Measurements from ENCODE around the gene F2R. TPM values are rescaled to one million over a fixed set of nuclear protein-coding genes. Genes with fewer than 3 reads are reported as not detected.

The F2R gene
- polyA plus RNA-seq, 4 donors, result 0.45 to 37.1 (median 6.1) TPM

DNA sequence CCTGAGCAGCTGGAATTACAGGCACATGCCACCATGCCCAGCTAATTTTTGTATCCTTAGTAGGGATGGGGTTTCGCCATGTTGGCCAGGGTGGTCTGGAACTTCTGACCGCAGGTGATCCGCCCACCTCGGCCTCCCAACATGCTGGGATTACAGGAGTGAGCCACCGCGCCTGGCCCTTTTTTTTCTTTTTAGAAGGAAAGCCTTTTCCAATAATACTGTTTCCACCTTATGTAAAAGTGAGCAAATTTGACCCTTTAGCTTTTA is 23.7 kb upstream of the F2R start:
- H3K4me1 ChIP-seq (ENCODE audit: control insufficient read depth in 3 of 3, insufficient read depth in 2 of 3, low read depth in 1 of 3, low read length in 2 of 3), result peaks cover 0 to 35% (median 0%) of the 10 kb centered on the region in 3 donors
- no peaks in the 10 kb centered on the region for H3K9me3 ChIP-seq (ENCODE audit: control insufficient read depth in 2 of 2, insufficient read depth in 1 of 2, low read depth in 1 of 2, low read length in 1 of 2)
- no peak for FAIRE-seq
- peaks cover 0 to 10% (median 5%) of the 10 kb centered on the region in 3 donors for H3K36me3 ChIP-seq (ENCODE audit: control insufficient read depth in 3 of 3, insufficient read depth in 2 of 3, low read depth in 1 of 3, low read length in 3 of 3)
- peak overlapping the region in 2 of 3 donors; percentile 48 to 73 for H3K27ac ChIP-seq (ENCODE audit: low read depth in 1 of 3, low read length in 2 of 3)
- no peak overlapping the region for H3K4me3 ChIP-seq (ENCODE audit: low read depth in 1 of 3, low read length in 3 of 3)
- DNase-seq, result no peak
- H3K27me3 ChIP-seq (ENCODE audit: control insufficient read depth in 3 of 3, insufficient read depth in 3 of 3, low read length in 3 of 3), result no peaks in the 10 kb centered on the region
- 95 to 96% (median 95%) methylated on average over 6 of the region's 6 CpGs for WGBS, 3 donors

DNA sequence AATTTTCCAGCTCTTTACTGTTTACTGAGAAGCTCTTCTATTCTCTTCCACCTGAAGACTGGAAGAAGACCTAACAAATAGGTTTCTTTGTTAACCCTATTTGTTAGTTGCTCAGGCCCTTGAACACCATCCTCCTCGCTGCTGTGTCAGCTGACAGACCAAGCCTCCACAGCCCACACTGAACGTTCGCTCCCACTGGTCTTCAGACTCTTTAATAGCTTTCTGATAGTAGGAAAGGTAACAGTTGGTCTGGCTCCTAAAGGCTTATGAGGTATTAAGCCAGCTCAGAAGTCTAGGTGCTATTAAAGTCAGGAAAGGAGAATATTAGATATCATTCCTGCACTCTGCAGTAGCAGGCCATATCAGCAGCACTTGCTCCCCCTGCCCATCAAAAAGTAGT is 23.3 kb upstream of the F2R start:
- peaks cover 0 to 35% (median 0%) of the 10 kb centered on the region in 3 donors for H3K4me1 ChIP-seq (ENCODE audit: control insufficient read depth in 3 of 3, insufficient read depth in 2 of 3, low read depth in 1 of 3, low read length in 2 of 3)
- H3K27me3 ChIP-seq (ENCODE audit: control insufficient read depth in 3 of 3, insufficient read depth in 3 of 3, low read length in 3 of 3), result no peaks in the 10 kb centered on the region
- FAIRE-seq (no peak), DNase-seq (no peak)
- WGBS, 3 donors, result 92 to 95% (median 93%) methylated on average over 3 of the region's 3 CpGs
- peaks cover 0 to 8% (median 5%) of the 10 kb centered on the region in 3 donors for H3K36me3 ChIP-seq (ENCODE audit: control insufficient read depth in 3 of 3, insufficient read depth in 2 of 3, low read depth in 1 of 3, low read length in 3 of 3)
- H3K9me3 ChIP-seq (ENCODE audit: control insufficient read depth in 2 of 2, insufficient read depth in 1 of 2, low read depth in 1 of 2, low read length in 1 of 2), result no peaks in the 10 kb centered on the region
- H3K27ac ChIP-seq (ENCODE audit: low read depth in 1 of 3, low read length in 2 of 3), result peak overlapping the region in 2 of 3 donors; percentile 4 to 73
- no peak overlapping the region for H3K4me3 ChIP-seq (ENCODE audit: low read depth in 1 of 3, low read length in 3 of 3)

DNA sequence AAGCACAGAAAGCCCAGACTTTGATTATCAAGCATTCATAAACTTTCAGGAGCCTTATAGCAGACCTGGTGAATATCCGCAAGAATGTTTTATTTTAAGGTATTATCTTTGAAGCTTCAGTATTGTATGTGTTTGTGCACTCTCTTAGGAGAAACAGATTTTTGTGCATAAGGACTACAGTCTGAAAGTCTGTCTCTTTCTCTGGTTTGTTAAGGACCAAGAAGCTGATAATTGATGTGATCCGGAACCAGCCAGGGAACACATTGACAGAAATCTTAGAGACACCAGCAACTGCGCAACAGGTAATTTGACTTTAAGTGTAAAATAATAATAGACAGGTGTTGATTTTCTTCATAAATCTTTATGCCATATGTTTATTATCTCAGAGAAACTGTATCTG is 22.8 kb upstream of the F2R start:
- H3K27me3 ChIP-seq (ENCODE audit: control insufficient read depth in 3 of 3, insufficient read depth in 3 of 3, low read length in 3 of 3), result no peaks in the 10 kb centered on the region
- H3K4me1 ChIP-seq (ENCODE audit: control insufficient read depth in 3 of 3, insufficient read depth in 2 of 3, low read depth in 1 of 3, low read length in 2 of 3), result peaks cover 0 to 35% (median 0%) of the 10 kb centered on the region in 3 donors
- peaks cover 0 to 8% (median 5%) of the 10 kb centered on the region in 3 donors for H3K36me3 ChIP-seq (ENCODE audit: control insufficient read depth in 3 of 3, insufficient read depth in 2 of 3, low read depth in 1 of 3, low read length in 3 of 3)
- DNase-seq (no peak), FAIRE-seq (no peak)
- H3K9me3 ChIP-seq (ENCODE audit: control insufficient read depth in 2 of 2, insufficient read depth in 1 of 2, low read depth in 1 of 2, low read length in 1 of 2), result no peaks in the 10 kb centered on the region
- no peak overlapping the region for H3K4me3 ChIP-seq (ENCODE audit: low read depth in 1 of 3, low read length in 3 of 3)
- no peak overlapping the region for H3K27ac ChIP-seq (ENCODE audit: low read depth in 1 of 3, low read length in 2 of 3)
- WGBS, 3 donors, result 83 to 99% (median 94%) methylated on average over 3 of the region's 3 CpGs

DNA sequence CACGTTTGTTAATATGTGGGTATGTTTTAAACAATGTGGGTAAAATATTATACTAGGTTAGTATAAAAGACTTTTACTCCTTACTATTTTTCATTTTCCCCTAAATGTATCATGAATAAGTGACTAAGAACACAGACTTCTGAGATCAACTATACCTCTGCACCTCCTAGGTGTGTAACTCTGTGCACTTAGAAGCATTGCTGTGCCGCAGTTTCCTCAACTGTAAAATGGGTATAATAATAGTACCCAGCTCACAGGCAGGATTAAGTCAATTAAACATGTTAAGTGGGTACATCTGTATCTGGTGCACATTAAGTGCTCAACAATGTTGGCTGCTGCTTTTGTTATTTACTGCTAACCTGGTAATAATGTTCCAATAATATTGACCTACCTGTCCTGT is 21.6 kb upstream of the F2R start:
- Histone ChIP-seq H3K27me3 (ENCODE audit: control insufficient read depth in 3 of 3, insufficient read depth in 3 of 3, low read length in 3 of 3) (no peaks in the 10 kb centered on the region), H3K4me3 (ENCODE audit: low read depth in 1 of 3, low read length in 3 of 3) (no peak overlapping the region), H3K36me3 (ENCODE audit: control insufficient read depth in 3 of 3, insufficient read depth in 2 of 3, low read depth in 1 of 3, low read length in 3 of 3) (peaks cover 0 to 8% (median 5%) of the 10 kb centered on the region in 3 donors), H3K27ac (ENCODE audit: low read depth in 1 of 3, low read length in 2 of 3) (no peak overlapping the region), H3K9me3 (ENCODE audit: control insufficient read depth in 2 of 2, insufficient read depth in 1 of 2, low read depth in 1 of 2, low read length in 1 of 2) (no peaks in the 10 kb centered on the region), H3K4me1 (ENCODE audit: control insufficient read depth in 3 of 3, insufficient read depth in 2 of 3, low read depth in 1 of 3, low read length in 2 of 3) (peaks cover 0 to 30% (median 0%) of the 10 kb centered on the region in 3 donors)
- FAIRE-seq (no peak), DNase-seq (no peak)
- 50 to 71% (median 51%) methylated on average over 2 of the region's 2 CpGs for WGBS, 3 donors

DNA sequence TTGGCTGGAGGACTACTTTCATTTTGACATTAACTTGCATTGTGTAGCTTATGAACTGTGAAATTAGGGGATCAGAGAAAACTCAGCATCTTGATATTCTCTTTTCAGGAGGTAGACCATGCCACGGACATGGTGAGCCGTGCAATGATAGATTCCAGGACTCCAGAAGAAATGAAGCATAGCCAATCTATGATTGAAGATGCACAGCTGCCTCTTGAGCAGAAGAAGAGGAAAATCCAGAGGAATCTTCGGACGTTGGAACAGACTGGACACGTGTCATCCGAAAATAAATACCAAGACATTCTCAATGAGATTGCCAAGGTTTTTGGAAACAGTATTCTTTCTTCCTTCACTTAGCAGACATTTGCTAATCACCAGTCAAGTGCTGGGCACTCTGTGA is 20.6 kb upstream of the F2R start:
- no peaks in the 10 kb centered on the region for H3K9me3 ChIP-seq (ENCODE audit: control insufficient read depth in 2 of 2, insufficient read depth in 1 of 2, low read depth in 1 of 2, low read length in 1 of 2)
- FAIRE-seq, result no peak
- H3K27ac ChIP-seq (ENCODE audit: low read depth in 1 of 3, low read length in 2 of 3), result no peak overlapping the region
- H3K4me1 ChIP-seq (ENCODE audit: control insufficient read depth in 3 of 3, insufficient read depth in 2 of 3, low read depth in 1 of 3, low read length in 2 of 3), result peaks cover 0 to 21% (median 0%) of the 10 kb centered on the region in 3 donors
- WGBS, 3 donors, result 69 to 93% (median 85%) methylated on average over 6 of the region's 6 CpGs
- no peaks in the 10 kb centered on the region for H3K27me3 ChIP-seq (ENCODE audit: control insufficient read depth in 3 of 3, insufficient read depth in 3 of 3, low read length in 3 of 3)
- peaks cover 0 to 8% (median 5%) of the 10 kb centered on the region in 3 donors for H3K36me3 ChIP-seq (ENCODE audit: control insufficient read depth in 3 of 3, insufficient read depth in 2 of 3, low read depth in 1 of 3, low read length in 3 of 3)
- no peak overlapping the region for H3K4me3 ChIP-seq (ENCODE audit: low read depth in 1 of 3, low read length in 3 of 3)
- DNase-seq, result no peak

DNA sequence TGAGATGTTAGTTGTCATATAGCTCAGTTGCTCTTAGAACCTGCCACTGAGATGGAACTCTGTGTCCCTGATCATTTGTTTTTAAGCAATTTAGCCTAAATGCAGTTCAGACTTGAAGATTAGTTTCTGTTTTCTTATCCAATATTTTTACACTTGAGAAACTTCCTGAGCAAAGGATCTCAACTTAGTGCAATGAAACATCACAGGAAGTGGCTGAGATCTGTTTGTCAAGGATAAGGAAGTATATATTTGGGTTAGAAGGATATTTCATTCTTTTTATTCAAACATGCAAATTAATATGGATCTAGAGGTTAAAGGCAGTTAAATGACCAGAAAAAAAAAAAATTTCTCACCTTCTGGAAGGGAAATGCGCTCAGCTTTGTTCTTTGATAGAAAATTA is 19.7 kb upstream of the F2R start:
- H3K4me3 ChIP-seq (ENCODE audit: low read depth in 1 of 3, low read length in 3 of 3), result no peak overlapping the region
- H3K27me3 ChIP-seq (ENCODE audit: control insufficient read depth in 3 of 3, insufficient read depth in 3 of 3, low read length in 3 of 3), result no peaks in the 10 kb centered on the region
- H3K4me1 ChIP-seq (ENCODE audit: control insufficient read depth in 3 of 3, insufficient read depth in 2 of 3, low read depth in 1 of 3, low read length in 2 of 3), result peaks cover 0 to 13% (median 0%) of the 10 kb centered on the region in 3 donors
- no peak for DNase-seq
- no peak for FAIRE-seq
- 87 to 95% (median 93%) methylated on average over 1 of the region's 1 CpG for WGBS, 3 donors
- peaks cover 0 to 13% (median 5%) of the 10 kb centered on the region in 3 donors for H3K36me3 ChIP-seq (ENCODE audit: control insufficient read depth in 3 of 3, insufficient read depth in 2 of 3, low read depth in 1 of 3, low read length in 3 of 3)
- no peak overlapping the region for H3K27ac ChIP-seq (ENCODE audit: low read depth in 1 of 3, low read length in 2 of 3)
- H3K9me3 ChIP-seq (ENCODE audit: control insufficient read depth in 2 of 2, insufficient read depth in 1 of 2, low read depth in 1 of 2, low read length in 1 of 2), result no peaks in the 10 kb centered on the region

DNA sequence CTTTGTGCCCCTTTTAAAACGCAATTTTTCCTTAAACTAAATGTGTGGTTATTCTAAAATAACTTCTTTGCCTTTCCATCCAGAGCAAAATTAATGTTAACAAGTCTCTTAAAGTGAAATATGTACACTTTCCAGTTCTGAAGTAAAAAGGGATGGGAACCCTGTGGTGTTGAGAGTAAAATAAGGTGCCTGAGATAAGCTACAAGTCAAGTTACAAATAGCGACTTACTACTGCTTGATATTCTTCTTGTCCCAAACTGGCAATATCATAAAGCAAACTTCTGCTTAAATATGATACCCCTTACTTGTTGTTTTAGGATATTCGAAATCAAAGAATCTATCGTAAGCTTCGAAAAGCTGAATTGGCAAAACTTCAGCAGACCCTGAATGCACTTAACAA is 18.3 kb upstream of the F2R start:
- H3K4me3 ChIP-seq (ENCODE audit: low read depth in 1 of 3, low read length in 3 of 3), result no peak overlapping the region
- 96 to 97% (median 96%) methylated on average over 5 of the region's 5 CpGs for WGBS, 3 donors
- no peak for FAIRE-seq
- H3K27ac ChIP-seq (ENCODE audit: low read depth in 1 of 3, low read length in 2 of 3), result no peak overlapping the region
- DNase-seq, result no peak
- H3K4me1 ChIP-seq (ENCODE audit: control insufficient read depth in 3 of 3, insufficient read depth in 2 of 3, low read depth in 1 of 3, low read length in 2 of 3), result peaks cover 0 to 2% (median 0%) of the 10 kb centered on the region in 3 donors
- no peaks in the 10 kb centered on the region for H3K27me3 ChIP-seq (ENCODE audit: control insufficient read depth in 3 of 3, insufficient read depth in 3 of 3, low read length in 3 of 3)
- H3K36me3 ChIP-seq (ENCODE audit: control insufficient read depth in 3 of 3, insufficient read depth in 2 of 3, low read depth in 1 of 3, low read length in 3 of 3), result peaks cover 5 to 12% (median 6%) of the 10 kb centered on the region in 3 donors
- H3K9me3 ChIP-seq (ENCODE audit: control insufficient read depth in 2 of 2, insufficient read depth in 1 of 2, low read depth in 1 of 2, low read length in 1 of 2), result no peaks in the 10 kb centered on the region

DNA sequence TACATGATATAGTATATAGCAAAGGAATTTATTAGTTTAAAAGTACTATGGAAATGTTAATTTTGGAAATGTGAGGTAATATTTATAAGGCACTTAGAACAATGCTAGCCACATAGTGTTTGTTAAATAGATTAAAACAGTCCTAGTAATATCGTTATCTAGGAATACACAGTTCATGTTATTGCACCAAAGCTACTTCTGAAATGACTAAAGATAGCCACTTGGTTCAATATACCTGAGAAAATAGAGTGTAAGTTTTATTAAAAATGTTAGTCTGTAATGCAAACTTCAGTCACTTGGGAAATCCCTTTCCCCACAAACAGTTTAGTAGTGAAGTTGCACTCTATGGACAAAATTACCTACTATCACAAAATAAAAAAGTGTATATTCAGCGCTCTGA is 15.4 kb upstream of the F2R start:
- DNase-seq, result no peak
- Histone ChIP-seq H3K36me3 (ENCODE audit: control insufficient read depth in 3 of 3, insufficient read depth in 2 of 3, low read depth in 1 of 3, low read length in 3 of 3) (peaks cover under 1 to 9% (median 6%) of the 10 kb centered on the region in 3 donors), H3K4me3 (ENCODE audit: low read depth in 1 of 3, low read length in 3 of 3) (no peak overlapping the region), H3K9me3 (ENCODE audit: control insufficient read depth in 2 of 2, insufficient read depth in 1 of 2, low read depth in 1 of 2, low read length in 1 of 2) (no peaks in the 10 kb centered on the region), H3K27ac (ENCODE audit: low read depth in 1 of 3, low read length in 2 of 3) (no peak overlapping the region), H3K4me1 (ENCODE audit: control insufficient read depth in 3 of 3, insufficient read depth in 2 of 3, low read depth in 1 of 3, low read length in 2 of 3) (no peaks in the 10 kb centered on the region), H3K27me3 (ENCODE audit: control insufficient read depth in 3 of 3, insufficient read depth in 3 of 3, low read length in 3 of 3) (no peaks in the 10 kb centered on the region)
- WGBS, 3 donors, result 76 to 88% (median 83%) methylated on average over 2 of the region's 2 CpGs
- FAIRE-seq, result no peak

DNA sequence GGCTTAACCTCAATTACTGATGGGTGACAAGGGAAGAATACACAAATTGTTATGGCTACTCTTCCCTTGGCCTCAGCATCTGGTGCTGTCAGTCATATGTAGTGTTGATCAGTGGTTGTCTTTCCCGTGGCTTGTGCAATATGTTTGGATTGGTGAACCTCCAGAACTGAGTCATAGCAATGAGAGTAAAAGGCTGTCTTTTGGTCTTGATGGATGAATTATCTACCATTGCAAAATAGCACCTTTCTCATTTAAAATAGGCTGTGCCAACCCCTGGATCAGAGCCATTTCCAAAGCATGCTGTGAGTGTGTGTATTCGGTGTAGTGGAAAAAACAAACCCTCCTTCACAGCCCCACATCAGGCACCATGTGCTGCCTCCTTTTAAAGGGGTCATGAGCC is 14.6 kb upstream of the F2R start:
- Histone ChIP-seq H3K4me1 (ENCODE audit: control insufficient read depth in 3 of 3, insufficient read depth in 2 of 3, low read depth in 1 of 3, low read length in 2 of 3) (no peaks in the 10 kb centered on the region), H3K4me3 (ENCODE audit: low read depth in 1 of 3, low read length in 3 of 3) (no peak overlapping the region), H3K27ac (ENCODE audit: low read depth in 1 of 3, low read length in 2 of 3) (no peak overlapping the region), H3K9me3 (ENCODE audit: control insufficient read depth in 2 of 2, insufficient read depth in 1 of 2, low read depth in 1 of 2, low read length in 1 of 2) (no peaks in the 10 kb centered on the region), H3K27me3 (ENCODE audit: control insufficient read depth in 3 of 3, insufficient read depth in 3 of 3, low read length in 3 of 3) (no peaks in the 10 kb centered on the region), H3K36me3 (ENCODE audit: control insufficient read depth in 3 of 3, insufficient read depth in 2 of 3, low read depth in 1 of 3, low read length in 3 of 3) (peaks cover 0 to 8% (median 6%) of the 10 kb centered on the region in 3 donors)
- WGBS, 3 donors, result 60 to 86% (median 76%) methylated on average over 2 of the region's 2 CpGs
- DNase-seq (no peak), FAIRE-seq (no peak)
